ENCODE measurements around the gene RMP24.

RMP24 gene

GRCh38 chr18:35979112-35979511 is 6.6 kb downstream of the RMP24 start:
- intact Hi-C loops (cut with DNase I; ENCODE audit: low total_unique reads), result no loop called here
- Histone ChIP-seq H3K9me3 (no peaks in the 10 kb centered on the region), H3K27me3 (no peaks in the 10 kb centered on the region), H3K4me1 (no peaks in the 10 kb centered on the region), H3K27ac (no peak overlapping the region), H3K36me3 (ENCODE audit: low read depth, missing control alignments) (no peaks in the 10 kb centered on the region), H3K4me3 (no peak overlapping the region)
- TF ChIP-seq POLR2A (IDR thresholded peaks at IDR 0.05) (no peak), CTCF (IDR thresholded peaks at IDR 0.05) (no peak)
- no peak for DNase-seq

- no peaks in the 10 kb centered on the region for H3K4me1 ChIP-seq
- no peak overlapping the region for H3K27ac ChIP-seq
- WGBS, 2 donors, result 86 to 94% methylated on average over 2 of the region's 2 CpGs
- no peaks in the 10 kb centered on the region for H3K27me3 ChIP-seq
- no peaks in the 10 kb centered on the region for H3K9me3 ChIP-seq
- TF ChIP-seq CTCF (IDR thresholded peaks at IDR 0.05) (no peak), POLR2A (IDR thresholded peaks at IDR 0.05) (no peak)
- H3K4me3 ChIP-seq, result no peak overlapping the region
- DNase-seq, result no peak
- no peaks in the 10 kb centered on the region for H3K36me3 ChIP-seq (ENCODE audit: low read depth, missing control alignments)
- intact Hi-C loops (cut with DNase I; ENCODE audit: low total_unique reads), result no loop called here
These were observed 10.1 kb downstream of the RMP24 start for GRCh38 chr18:35982409-35983114.

- Histone ChIP-seq H3K4me3 (no peak overlapping the region), H3K27me3 (no peaks in the 10 kb centered on the region), H3K4me1 (no peaks in the 10 kb centered on the region), H3K27ac (no peak overlapping the region), H3K36me3 (ENCODE audit: low read depth, missing control alignments) (no peaks in the 10 kb centered on the region), H3K9me3 (no peaks in the 10 kb centered on the region)
- TF ChIP-seq CTCF (IDR thresholded peaks at IDR 0.05), result no peak
- TF ChIP-seq POLR2A (IDR thresholded peaks at IDR 0.05), result no peak
- intact Hi-C loops (cut with DNase I; ENCODE audit: low total_unique reads), result no loop called here
- no peak for DNase-seq
These were observed 10.7 kb downstream of the RMP24 start for GRCh38 chr18:35983147-35983546.

GRCh38 chr18:35983818-35984217 is 11.3 kb downstream of the RMP24 start:
- DNase-seq, result no peak
- Histone ChIP-seq H3K9me3 (no peaks in the 10 kb centered on the region), H3K27me3 (no peaks in the 10 kb centered on the region), H3K36me3 (ENCODE audit: low read depth, missing control alignments) (no peaks in the 10 kb centered on the region), H3K4me1 (no peaks in the 10 kb centered on the region), H3K4me3 (no peak overlapping the region), H3K27ac (no peak overlapping the region)
- WGBS, 2 donors, result 94 to 97% methylated on average over 5 of the region's 5 CpGs
- TF ChIP-seq CTCF (IDR thresholded peaks at IDR 0.05) (no peak), POLR2A (IDR thresholded peaks at IDR 0.05) (no peak)
- intact Hi-C loops (cut with DNase I; ENCODE audit: low total_unique reads), result no loop called here

GRCh38 chr18:35991696-35992095 is 19.2 kb downstream of the RMP24 start:
- no peak overlapping the region for H3K4me3 ChIP-seq
- DNase-seq, result no peak
- TF ChIP-seq CTCF (IDR thresholded peaks at IDR 0.05) (no peak), POLR2A (IDR thresholded peaks at IDR 0.05) (no peak)
- no peaks in the 10 kb centered on the region for H3K27me3 ChIP-seq
- no peak overlapping the region for H3K27ac ChIP-seq
- H3K9me3 ChIP-seq, result no peaks in the 10 kb centered on the region
- no peaks in the 10 kb centered on the region for H3K4me1 ChIP-seq
- no peaks in the 10 kb centered on the region for H3K36me3 ChIP-seq (ENCODE audit: low read depth, missing control alignments)
- intact Hi-C loops (cut with DNase I; ENCODE audit: low total_unique reads), result no loop called here

All from testis (tissue), 2 donors.